K562 (cell line): Measurements from ENCODE around the gene EVA1A. TPM values are rescaled to one million over a fixed set of nuclear protein-coding genes. Genes with fewer than 3 reads are reported as not detected.

ENCODE experiments used
- ATAC-seq: fragments of 200-7000 bp; cut with Tn5 transposase; 3 replicates; pipeline ENCODE4 v1.9.1; 2020; ENCODE audit warnings: moderate library complexity
- BruUV-seq: library from RNA; stranded (reverse); fragments of 400-500 nt; replicated peaks from 2 replicates; lab custom pipeline; 2021; lab: Mats Ljungman, UMichigan
- CTCF ChIA-PET: fragments of 300-600 bp; formaldehyde crosslinking; extraction: SDS; loops from one replicate; lab custom pipeline; 2021; ENCODE audit warnings: low intra/inter-chr PET ratio; lab: Yijun Ruan, JAX
- POLR2A ChIA-PET: fragments of 300-600, 350-650 bp; sonication (Branson Sonifier 250); formaldehyde crosslinking; extraction: SDS; loops from one replicate; lab custom pipeline; 2021; ENCODE audit warnings: antibody characterized with exemption, inconsistent platforms; lab: Yijun Ruan, JAX
- DNase-seq, 4 experiments: peaks; one replicate each; pipeline versions ENCODE4 v3.0.0 to v3.0.0-alpha.2; 2011 to 2018; ENCODE audit warnings: low spot score in 3 of 4, mixed read lengths in 3 of 4; ENCODE audit errors: extremely low read depth in 1 of 4
- FAIRE-seq: peaks from 2 replicates; lab custom pipeline; 2011; peaks lifted over from hg19 to GRCh38; lab: Jason Lieb, UNC
- H2AFZ ChIP-seq: 2 replicates; pipeline ENCODE4 v1.6.0; 2011; ENCODE audit warnings: low read depth, low read length, control low read depth, inconsistent platforms
- H3K27ac ChIP-seq: fragments of 200-600 bp; 3 replicates; pipeline ENCODE4 v1.8.0; 2011; ENCODE audit warnings: low read depth, mild to moderate bottlenecking, control low read depth, inconsistent platforms, low read length, moderate library complexity, mixed read lengths; ENCODE audit errors: extremely low read depth
- H3K27me3 ChIP-seq, 2 experiments: fragments of 300-600 bp in 1 of 2; 2 replicates in 1 of 2; 3 replicates in 1 of 2; pipeline versions ENCODE4 v1.6.0 to v1.8.0; 2011; ENCODE audit warnings: inconsistent platforms in 2 of 2, low read length in 2 of 2, mild to moderate bottlenecking in 1 of 2, mixed read lengths in 1 of 2, moderate library complexity in 1 of 2; ENCODE audit not compliant: control insufficient read depth in 2 of 2, insufficient read depth in 2 of 2
- H3K36me3 ChIP-seq: fragments of 300-600 bp; 3 replicates; pipeline ENCODE4 v1.8.0; 2011; ENCODE audit warnings: mild to moderate bottlenecking, low read length, inconsistent platforms; ENCODE audit not compliant: control insufficient read depth, insufficient read depth
- H3K4me1 ChIP-seq, 2 experiments: fragments of 200-600 bp in 1 of 2; replicated peaks in 1 of 2; 2 replicates in 1 of 2; 3 replicates in 1 of 2; pipeline versions ENCODE4 v1.5.1 to v1.8.0; 2011; ENCODE audit warnings: inconsistent platforms in 2 of 2, low read length in 2 of 2, mild to moderate bottlenecking in 1 of 2, mixed read lengths in 1 of 2, moderate library complexity in 1 of 2; ENCODE audit not compliant: control insufficient read depth in 2 of 2, insufficient read depth in 2 of 2
- H3K4me2 ChIP-seq: 2 replicates; pipeline ENCODE4 v1.6.1; 2011; ENCODE audit warnings: low read length, control low read depth, inconsistent platforms, mixed read lengths; ENCODE audit not compliant: insufficient read depth
- H3K4me3 ChIP-seq: fragments of 200-600 bp; sonication (generic), shearing (Covaris generic); 2 replicates; pipeline ENCODE4 v1.5.1; 2016; ENCODE audit warnings: control low read depth, inconsistent platforms
- H3K79me2 ChIP-seq: fragments of 200-600 bp; 3 replicates; pipeline ENCODE4 v1.8.0; 2011; ENCODE audit warnings: low read length, inconsistent platforms; ENCODE audit not compliant: control insufficient read depth, insufficient read depth
- H3K9ac ChIP-seq, 2 experiments: 2 replicates each; pipeline versions ENCODE4 v1.6.0 to v1.6.1; 2011; ENCODE audit warnings: low read depth in 2 of 2, low read length in 2 of 2, control low read depth in 1 of 2, inconsistent platforms in 1 of 2, mild to moderate bottlenecking in 1 of 2, mixed read lengths in 1 of 2; ENCODE audit not compliant: insufficient read depth in 1 of 2
- H3K9me1 ChIP-seq: one replicate; pipeline ENCODE4 v1.6.0; 2011; ENCODE audit warnings: inconsistent platforms, mild to moderate bottlenecking, low read length, moderate library complexity; ENCODE audit not compliant: control insufficient read depth, insufficient read depth
- H3K9me3 ChIP-seq: replicated peaks from 2 replicates; pipeline ENCODE4 v1.5.1; 2011; ENCODE audit warnings: low read depth, low read length, inconsistent platforms; ENCODE audit not compliant: control insufficient read depth, insufficient read depth
- H4K20me1 ChIP-seq: replicated peaks from 2 replicates; pipeline ENCODE4 v1.6.1; 2011; ENCODE audit warnings: low read length, inconsistent platforms, mixed read lengths; ENCODE audit not compliant: control insufficient read depth, insufficient read depth
- ARNT ChIP-seq, 2 experiments: fragments of 450-650 bp; IDR thresholded peaks; 2 replicates each; pipeline ENCODE4 v1.6.1; 2016; ENCODE audit warnings: mild to moderate bottlenecking in 1 of 2
- EP300 ChIP-seq: IDR thresholded peaks from 2 replicates; pipeline ENCODE4 v1.6.1; 2012; ENCODE audit warnings: low read length, improper control_type of control experiment
- HCFC1 ChIP-seq: IDR thresholded peaks from 2 replicates; pipeline ENCODE4 v1.6.1; 2012; ENCODE audit warnings: low read depth, low read length, improper control_type of control experiment
- RBM25 ChIP-seq: fragments of 200-400 bp; formaldehyde crosslinking; IDR thresholded peaks from 2 replicates; pipeline ENCODE4 v1.6.1; 2018; ENCODE audit warnings: low read length, low read depth, moderate library complexity; ENCODE audit not compliant: severe bottlenecking
- WGBS: fragments of 100-300 bp; shearing (Covaris generic); methylation state at CpG from one replicate; pipeline ENCODE4 v1.1.6; 2016; ENCODE audit warnings: low coverage, mixed read lengths; ENCODE audit not compliant: insufficient coverage; ENCODE audit errors: missing lambda C conversion rate; 5-methylcytosine and 5-hydroxymethylcytosine counted together
- in situ Hi-C: fragments of 300-500 bp; cut with MboI; formaldehyde crosslinking; loops from 4 replicates; pipeline ENCODE4 v1.15.0; 2018; ENCODE audit warnings: inconsistent platforms, mixed read lengths
- intact Hi-C: fragments of 100-400 bp; cut with micrococcal nuclease; formaldehyde crosslinking; loops from 2 replicates; pipeline ENCODE4 v1.14.2; 2022
- polyA plus RNA-seq, 8 experiments: library from polyadenylated mRNA; depleted of rRNA in 4 of 8; stranded (reverse) in 5 of 8; unstranded in 3 of 8; fragments of >200 nt; fragmentation: Nextera tagmentation in 2 of 8; fragmentation: Illumina TruSeq in 1 of 8; extraction: Ambion mirVana in 2 of 8; extraction: Trizol in 1 of 8; gene quantifications; 2 replicates each; pipeline versions ENCODE4 v1.2.1 to v1.2.3, GENCODE V29; 2011 to 2014; ENCODE audit warnings: inconsistent platforms in 1 of 8, missing spikeins in 1 of 8
- total RNA-seq, 7 experiments: library from RNA; depleted of rRNA in 6 of 7; stranded (reverse); fragments of >200 nt in 6 of 7; fragmentation: Illumina TruSeq in 2 of 7; extraction: Trizol in 2 of 7; gene quantifications; 2 replicates each; pipeline versions ENCODE4 v1.2.1 to v1.2.3, GENCODE V29; 2011 to 2021; ENCODE audit warnings: low replicate concordance in 1 of 7
- TF ChIP-seq, protein P1 (sequence below): fragments of 450-650 bp; formaldehyde crosslinking; IDR thresholded peaks from 2 replicates; pipeline ENCODE4 v1.4.0; 2022; ENCODE audit warnings: missing genetic modification characterization
- TF ChIP-seq, protein P2 (sequence below): fragments of 450-650 bp; IDR thresholded peaks from 2 replicates; pipeline ENCODE4 v1.6.1; 2018; ENCODE audit not compliant: partially characterized antibody

EVA1A gene
- total and polyA plus RNA-seq, 9 of the 15 experiments (the other 6 are each of a cell fraction or from before 2014, with no cell fraction given): not detected

DNA sequence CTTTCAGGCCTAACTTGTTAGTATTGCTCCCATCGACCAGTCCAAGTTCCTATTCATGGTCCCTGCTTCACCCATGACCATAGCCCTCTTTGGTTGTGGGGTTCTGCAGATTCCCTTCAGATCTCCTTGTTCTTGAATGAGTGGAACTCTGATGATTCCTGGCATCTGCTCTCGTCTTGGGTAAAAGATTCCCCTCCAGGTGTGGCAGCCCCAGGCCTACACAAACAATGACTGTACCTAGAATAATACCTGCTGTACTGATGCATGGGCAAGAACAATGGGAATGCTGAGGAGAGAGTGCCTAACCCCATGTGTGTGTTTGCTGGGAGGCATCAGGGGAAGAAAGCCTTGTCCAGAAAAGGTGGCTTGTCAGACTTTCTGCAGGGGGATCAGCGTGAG, 46.7 kb upstream of the EVA1A start:
- no peaks in the 10 kb centered on the region for H3K9me1 ChIP-seq
- H3K27me3 ChIP-seq: peaks cover 0 to 24% of the 10 kb centered on the region in 2 experiments; a peak in 3 of 5 replicates
- intact Hi-C loops (loop anchor here (5.0 to 10.0 kb wide), 3 partner anchors 293 to 690 kb away; no protein-coding TSS in a partner anchor), in situ Hi-C loops (loop anchor here (10.0 to 25.0 kb wide), 3 partner anchors 143 to 895 kb away; no protein-coding TSS in a partner anchor)
- H3K9me3 ChIP-seq: no peaks in the 10 kb centered on the region
- WGBS: 0% methylated on average over 3 of the region's 3 CpGs
- DNase-seq (no peak), ATAC-seq (no peak), FAIRE-seq (no peak)
- CTCF ChIA-PET: interaction anchor here (0.6 to 2.3 kb wide), 2 partner anchors 142 to 538 kb away, joined by 3 to 11 read pairs; no protein-coding TSS in a partner anchor
- no peak for TF ChIP-seq RBM25
- H3K4me2 ChIP-seq: no peak overlapping the region
- no peak overlapping the region for H3K27ac ChIP-seq
- H3K9ac ChIP-seq: no peak overlapping the region
- BruUV-seq: no TSS peak
- H3K4me1 ChIP-seq: peaks cover 0 to 3% of the 10 kb centered on the region in 2 experiments; a peak in 2 of 5 replicates
- no peaks in the 10 kb centered on the region for H3K79me2 ChIP-seq
- no peak overlapping the region for H3K4me3 ChIP-seq
- no peaks in the 10 kb centered on the region for H3K36me3 ChIP-seq
- POLR2A ChIA-PET: no interaction called here
- no peak overlapping the region for H2AFZ ChIP-seq
- no peaks in the 10 kb centered on the region; the same call in none of the 2 replicates for H4K20me1 ChIP-seq

DNA sequence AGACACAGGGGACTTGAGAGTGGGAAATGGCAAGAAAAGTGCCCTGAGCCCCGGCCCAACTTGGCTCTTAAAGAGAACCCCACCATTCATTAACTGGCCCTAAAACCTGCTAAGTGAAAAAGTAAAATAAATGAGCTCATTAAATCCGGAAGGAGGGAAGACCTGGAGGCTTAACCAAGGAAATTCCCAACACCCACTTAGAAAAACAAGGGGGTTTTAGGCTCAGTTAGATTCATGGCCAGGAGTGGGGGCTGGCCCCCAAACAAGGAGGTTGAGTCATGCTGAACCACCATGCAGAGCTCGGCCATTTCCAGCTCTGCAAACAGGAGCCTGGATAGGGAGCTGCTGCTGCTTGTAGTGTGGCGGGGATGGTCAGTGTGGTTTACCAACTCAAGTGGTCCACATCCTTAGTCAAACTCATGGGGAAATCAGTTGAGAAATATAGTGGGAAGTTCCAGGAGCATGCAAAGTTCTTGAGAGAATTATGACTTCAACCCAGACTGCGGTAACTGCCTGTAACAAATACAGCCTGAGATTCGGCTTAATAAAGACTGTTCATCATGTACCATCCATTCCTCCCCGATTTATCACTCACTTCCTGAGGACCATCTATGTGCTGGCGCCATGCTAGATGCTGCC, 46.1 kb upstream of the EVA1A start:
- no peak overlapping the region for H3K4me2 ChIP-seq
- DNase-seq: no peak
- POLR2A ChIA-PET: interaction anchor here (0.7 kb wide), 1 partner anchor 11 kb away, joined by 4 read pairs; no protein-coding TSS in a partner anchor
- TF ChIP-seq, protein P1, sequence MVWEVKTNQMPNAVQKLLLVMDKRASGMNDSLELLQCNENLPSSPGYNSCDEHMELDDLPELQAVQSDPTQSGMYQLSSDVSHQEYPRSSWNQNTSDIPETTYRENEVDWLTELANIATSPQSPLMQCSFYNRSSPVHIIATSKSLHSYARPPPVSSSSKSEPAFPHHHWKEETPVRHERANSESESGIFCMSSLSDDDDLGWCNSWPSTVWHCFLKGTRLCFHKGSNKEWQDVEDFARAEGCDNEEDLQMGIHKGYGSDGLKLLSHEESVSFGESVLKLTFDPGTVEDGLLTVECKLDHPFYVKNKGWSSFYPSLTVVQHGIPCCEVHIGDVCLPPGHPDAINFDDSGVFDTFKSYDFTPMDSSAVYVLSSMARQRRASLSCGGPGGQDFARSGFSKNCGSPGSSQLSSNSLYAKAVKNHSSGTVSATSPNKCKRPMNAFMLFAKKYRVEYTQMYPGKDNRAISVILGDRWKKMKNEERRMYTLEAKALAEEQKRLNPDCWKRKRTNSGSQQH (CRISPR knock-in tag): no peak
- TF ChIP-seq EP300 (no peak), HCFC1 (no peak), ARNT (IDR thresholded peaks at IDR 0.05) (no peak)
- TF ChIP-seq, protein P2, sequence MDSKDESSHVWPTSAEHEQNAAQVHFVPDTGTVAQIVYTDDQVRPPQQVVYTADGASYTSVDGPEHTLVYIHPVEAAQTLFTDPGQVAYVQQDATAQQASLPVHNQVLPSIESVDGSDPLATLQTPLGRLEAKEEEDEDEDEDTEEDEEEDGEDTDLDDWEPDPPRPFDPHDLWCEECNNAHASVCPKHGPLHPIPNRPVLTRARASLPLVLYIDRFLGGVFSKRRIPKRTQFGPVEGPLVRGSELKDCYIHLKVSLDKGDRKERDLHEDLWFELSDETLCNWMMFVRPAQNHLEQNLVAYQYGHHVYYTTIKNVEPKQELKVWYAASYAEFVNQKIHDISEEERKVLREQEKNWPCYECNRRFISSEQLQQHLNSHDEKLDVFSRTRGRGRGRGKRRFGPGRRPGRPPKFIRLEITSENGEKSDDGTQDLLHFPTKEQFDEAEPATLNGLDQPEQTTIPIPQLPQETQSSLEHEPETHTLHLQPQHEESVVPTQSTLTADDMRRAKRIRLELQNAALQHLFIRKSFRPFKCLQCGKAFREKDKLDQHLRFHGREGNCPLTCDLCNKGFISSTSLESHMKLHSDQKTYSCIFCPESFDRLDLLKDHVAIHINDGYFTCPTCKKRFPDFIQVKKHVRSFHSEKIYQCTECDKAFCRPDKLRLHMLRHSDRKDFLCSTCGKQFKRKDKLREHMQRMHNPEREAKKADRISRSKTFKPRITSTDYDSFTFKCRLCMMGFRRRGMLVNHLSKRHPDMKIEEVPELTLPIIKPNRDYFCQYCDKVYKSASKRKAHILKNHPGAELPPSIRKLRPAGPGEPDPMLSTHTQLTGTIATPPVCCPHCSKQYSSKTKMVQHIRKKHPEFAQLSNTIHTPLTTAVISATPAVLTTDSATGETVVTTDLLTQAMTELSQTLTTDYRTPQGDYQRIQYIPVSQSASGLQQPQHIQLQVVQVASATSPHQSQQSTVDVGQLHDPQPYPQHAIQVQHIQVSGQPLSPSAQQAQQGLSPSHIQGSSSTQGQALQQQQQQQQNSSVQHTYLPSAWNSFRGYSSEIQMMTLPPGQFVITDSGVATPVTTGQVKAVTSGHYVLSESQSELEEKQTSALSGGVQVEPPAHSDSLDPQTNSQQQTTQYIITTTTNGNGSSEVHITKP: no peak

More for the DNA sequence above, 46.1 kb upstream of the EVA1A start:
- Histone ChIP-seq H3K9me3 (no peaks in the 10 kb centered on the region), H3K4me3 (no peak overlapping the region), H3K36me3 (no peaks in the 10 kb centered on the region), H4K20me1 (no peaks in the 10 kb centered on the region; the same call in none of the 2 replicates), H3K27ac (no peak overlapping the region), H3K4me1 (peaks cover 0 to 3% of the 10 kb centered on the region in 2 experiments; a peak in 2 of 5 replicates), H3K9me1 (no peaks in the 10 kb centered on the region), H3K27me3 (peaks cover 0 to 21% of the 10 kb centered on the region in 2 experiments; a peak in 3 of 5 replicates), H3K79me2 (no peaks in the 10 kb centered on the region), H3K9ac (no peak overlapping the region), H2AFZ (no peak overlapping the region)
- CTCF ChIA-PET: interaction anchor here (0.6 kb wide), 1 partner anchor 537 kb away, joined by 3 read pairs; no protein-coding TSS in a partner anchor
- FAIRE-seq (no peak), ATAC-seq (no peak)
- intact Hi-C loops (loop anchor here (5.0 to 10.0 kb wide), 3 partner anchors 292 to 690 kb away; no protein-coding TSS in a partner anchor), in situ Hi-C loops (loop anchor here (10.0 to 25.0 kb wide), 3 partner anchors 142 to 895 kb away; no protein-coding TSS in a partner anchor)
- BruUV-seq: no TSS peak
- 0% methylated on average over 8 of the region's 8 CpGs for WGBS
